ENCODE measurements around the gene LRFN5.
"Not testable (repeated sequence)": the region's sequence is repeated elsewhere in the genome, so short reads cannot be mapped to it uniquely, and the experiment has no call there.

LRFN5 gene

DNA sequence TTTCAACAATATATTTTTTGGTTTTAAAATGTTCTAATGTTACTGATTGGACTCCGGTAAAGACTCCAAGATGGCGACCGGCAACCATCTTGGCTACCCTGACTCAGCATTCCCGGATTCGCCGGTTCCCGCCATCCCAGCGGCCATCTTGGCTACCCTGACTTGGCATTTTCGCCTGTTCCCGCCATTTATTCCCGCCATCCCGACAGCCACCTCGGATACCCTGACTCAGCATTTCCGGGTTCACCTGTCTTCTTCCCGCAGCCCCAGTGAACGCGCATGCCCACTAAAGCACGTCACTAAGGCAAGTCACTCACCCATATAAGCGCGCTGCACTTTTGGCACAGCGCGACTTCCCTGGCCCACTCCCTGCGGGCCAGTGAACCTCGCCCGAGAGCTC lies 9.0 kb upstream of the LRFN5 start:
- Mint-ChIP-seq H3K9me3 (no peaks in the 10 kb centered on the region), H3K36me3 (ENCODE audit: low read depth) (peaks cover 20% of the 10 kb centered on the region), H3K4me3 (no peak overlapping the region), H3K27ac (no peak overlapping the region), H3K27me3 (ENCODE audit: low read depth) (no peaks in the 10 kb centered on the region), H3K4me1 (peaks cover 19% of the 10 kb centered on the region)
- TF ChIP-seq, protein P1, sequence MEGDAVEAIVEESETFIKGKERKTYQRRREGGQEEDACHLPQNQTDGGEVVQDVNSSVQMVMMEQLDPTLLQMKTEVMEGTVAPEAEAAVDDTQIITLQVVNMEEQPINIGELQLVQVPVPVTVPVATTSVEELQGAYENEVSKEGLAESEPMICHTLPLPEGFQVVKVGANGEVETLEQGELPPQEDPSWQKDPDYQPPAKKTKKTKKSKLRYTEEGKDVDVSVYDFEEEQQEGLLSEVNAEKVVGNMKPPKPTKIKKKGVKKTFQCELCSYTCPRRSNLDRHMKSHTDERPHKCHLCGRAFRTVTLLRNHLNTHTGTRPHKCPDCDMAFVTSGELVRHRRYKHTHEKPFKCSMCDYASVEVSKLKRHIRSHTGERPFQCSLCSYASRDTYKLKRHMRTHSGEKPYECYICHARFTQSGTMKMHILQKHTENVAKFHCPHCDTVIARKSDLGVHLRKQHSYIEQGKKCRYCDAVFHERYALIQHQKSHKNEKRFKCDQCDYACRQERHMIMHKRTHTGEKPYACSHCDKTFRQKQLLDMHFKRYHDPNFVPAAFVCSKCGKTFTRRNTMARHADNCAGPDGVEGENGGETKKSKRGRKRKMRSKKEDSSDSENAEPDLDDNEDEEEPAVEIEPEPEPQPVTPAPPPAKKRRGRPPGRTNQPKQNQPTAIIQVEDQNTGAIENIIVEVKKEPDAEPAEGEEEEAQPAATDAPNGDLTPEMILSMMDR (IDR thresholded peaks at IDR 0.05; ENCODE audit: unreplicated experiment in 3 of 3): no peak

DNA sequence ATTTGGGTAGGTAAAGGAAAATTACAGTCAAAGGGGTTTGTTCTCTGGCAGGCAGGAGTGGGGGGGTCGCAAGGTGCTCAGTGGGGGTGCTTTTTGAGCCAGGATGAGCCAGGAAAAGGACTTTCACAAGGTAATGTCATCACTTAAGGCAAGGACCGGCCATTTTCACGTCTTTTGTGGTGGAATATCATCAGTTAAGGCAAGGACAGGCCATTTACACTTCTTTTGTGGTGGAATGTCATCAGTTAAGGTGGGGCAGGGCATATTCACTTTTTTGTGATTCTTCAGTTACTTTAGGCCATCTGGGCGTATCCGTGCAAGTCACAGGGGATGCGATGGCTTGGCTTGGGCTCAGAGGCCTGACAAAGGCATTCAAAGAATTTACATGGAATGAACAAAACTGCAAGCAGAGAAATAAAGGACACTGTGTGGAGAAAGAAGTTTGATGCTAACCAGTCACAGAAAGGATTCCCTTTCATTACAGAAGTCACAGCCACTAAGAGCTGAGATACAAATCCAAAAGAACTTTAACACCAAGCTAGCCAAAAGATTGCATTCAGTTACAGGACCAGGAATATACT lies 6.8 kb upstream of the LRFN5 start:
- H3K27me3 Mint-ChIP-seq (ENCODE audit: low read depth); H3K27ac Mint-ChIP-seq; H3K9me3 Mint-ChIP-seq: not testable (repeated sequence)
- Mint-ChIP-seq H3K36me3 (ENCODE audit: low read depth) (peaks cover 15% of the 10 kb centered on the region), H3K4me1 (peaks cover 28% of the 10 kb centered on the region), H3K4me3 (peak overlapping the region; percentile 27 to 44 (median 39))

DNA sequence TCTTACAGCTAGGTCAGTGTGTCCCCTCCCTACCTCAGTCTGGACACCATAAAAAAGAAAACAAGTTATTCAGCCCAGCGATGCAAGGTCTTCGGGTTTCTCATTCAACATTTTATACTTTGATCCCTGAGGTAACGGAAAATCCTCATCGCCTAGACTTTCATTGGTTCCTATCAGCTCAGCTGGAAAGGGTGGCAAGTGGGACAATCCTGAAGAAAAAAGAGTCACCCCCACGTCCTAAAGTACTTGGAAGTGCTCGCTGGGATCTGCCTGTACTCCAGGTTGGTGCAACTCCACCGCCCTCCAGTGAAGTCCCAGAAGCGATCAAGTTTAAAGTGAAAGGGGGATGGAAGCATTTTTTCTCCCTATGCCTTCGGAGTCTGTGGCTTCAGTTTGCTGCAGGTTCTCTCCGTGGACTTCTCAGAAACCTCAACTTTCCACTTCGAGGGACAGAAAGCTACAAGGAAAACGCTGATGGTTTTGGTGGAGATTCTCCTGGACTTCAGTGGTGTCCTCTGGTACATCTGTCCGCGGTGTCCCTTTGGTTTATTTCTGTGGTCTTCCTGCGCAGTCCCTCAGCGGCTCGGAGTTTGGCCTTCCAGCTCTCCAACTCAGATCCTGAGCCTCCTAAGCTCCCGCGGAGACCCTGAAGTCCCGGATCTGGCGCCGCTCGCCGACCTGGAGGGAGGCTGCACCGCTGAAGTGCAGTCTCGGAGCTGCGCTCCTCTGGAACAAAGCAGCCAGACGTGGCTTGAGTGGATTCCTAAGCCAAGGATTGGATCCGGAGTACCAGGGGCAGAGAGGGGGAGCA lies 1.8 kb upstream of the LRFN5 start:
- H3K4me3 Mint-ChIP-seq: peak overlapping the region; percentile 89 to 94 (median 92)
- H3K4me1 Mint-ChIP-seq: peaks cover 36% of the 10 kb centered on the region
- H3K27me3 Mint-ChIP-seq (ENCODE audit: low read depth): peaks cover 28% of the 10 kb centered on the region
- peaks cover 7% of the 10 kb centered on the region for H3K36me3 Mint-ChIP-seq (ENCODE audit: low read depth)
- H3K9me3 Mint-ChIP-seq: no peaks in the 10 kb centered on the region
- TF ChIP-seq, protein P1 (IDR thresholded peaks at IDR 0.05; ENCODE audit: unreplicated experiment in 3 of 3): no peak
- peak overlapping the region; percentile 94 to 98 (median 95) for H3K27ac Mint-ChIP-seq

DNA sequence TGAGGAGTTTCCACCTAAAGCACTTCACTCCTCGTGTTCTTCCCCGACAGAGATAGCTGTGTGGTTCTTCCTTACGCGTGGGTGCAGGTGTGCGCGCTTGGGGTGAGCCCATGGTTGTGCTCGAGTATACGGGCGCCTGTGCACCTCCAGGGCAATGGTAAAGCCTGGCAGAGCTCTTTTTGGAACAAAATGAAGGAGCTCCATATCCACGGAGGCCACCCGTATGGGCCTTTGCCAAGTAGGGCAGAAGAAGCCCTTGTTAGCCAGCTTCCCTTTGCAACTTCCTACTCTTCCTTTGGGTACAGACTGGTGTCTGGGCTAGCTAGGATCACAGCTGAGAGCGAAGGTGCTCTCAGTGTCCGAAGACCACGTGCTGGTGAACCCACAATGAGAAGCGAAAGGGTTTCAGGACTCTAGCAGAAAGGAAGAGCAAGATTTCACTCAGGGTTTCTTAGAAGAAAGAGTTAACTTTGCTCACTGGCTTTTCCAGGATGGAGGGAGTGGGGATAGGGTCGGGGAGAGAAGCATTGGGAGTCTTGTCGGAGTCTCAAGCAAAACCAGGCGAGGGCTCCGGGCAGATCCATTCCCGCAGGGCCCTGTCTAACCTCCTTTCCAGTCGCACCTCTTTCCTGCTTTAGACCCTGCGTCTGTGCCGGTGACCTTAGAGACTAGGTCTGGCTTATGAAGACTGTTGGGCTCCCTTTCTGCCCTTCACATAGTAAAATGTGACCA lies 960 bp upstream of the LRFN5 start:
- H3K9me3 Mint-ChIP-seq: no peaks in the 10 kb centered on the region
- TF ChIP-seq, protein P1 (IDR thresholded peaks at IDR 0.05; ENCODE audit: unreplicated experiment in 3 of 3): no peak
- H3K36me3 Mint-ChIP-seq (ENCODE audit: low read depth): peaks cover under 1% of the 10 kb centered on the region
- H3K4me1 Mint-ChIP-seq: peaks cover 34% of the 10 kb centered on the region
- H3K27ac Mint-ChIP-seq: peak overlapping the region; percentile 94 to 98 (median 95)
- H3K4me3 Mint-ChIP-seq: peak overlapping the region; percentile 89 to 94 (median 92)
- H3K27me3 Mint-ChIP-seq (ENCODE audit: low read depth): peaks cover 33% of the 10 kb centered on the region

DNA sequence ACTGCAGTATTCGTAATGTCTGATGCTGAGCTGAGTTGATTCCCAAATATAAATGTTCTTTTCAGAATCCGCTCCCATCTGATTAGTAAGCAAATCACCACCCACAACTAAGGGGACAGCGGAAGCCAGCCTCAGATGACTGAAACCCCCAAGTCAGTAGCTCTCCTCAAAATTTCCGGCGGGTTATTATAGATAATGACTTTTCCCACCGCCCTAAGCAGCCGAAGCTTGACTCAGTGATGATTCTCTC lies 469 bp upstream of the LRFN5 start:
- H3K4me1 Mint-ChIP-seq: peaks cover 33% of the 10 kb centered on the region
- TF ChIP-seq, protein P1 (IDR thresholded peaks at IDR 0.05; ENCODE audit: unreplicated experiment in 3 of 3): no peak

DNA sequence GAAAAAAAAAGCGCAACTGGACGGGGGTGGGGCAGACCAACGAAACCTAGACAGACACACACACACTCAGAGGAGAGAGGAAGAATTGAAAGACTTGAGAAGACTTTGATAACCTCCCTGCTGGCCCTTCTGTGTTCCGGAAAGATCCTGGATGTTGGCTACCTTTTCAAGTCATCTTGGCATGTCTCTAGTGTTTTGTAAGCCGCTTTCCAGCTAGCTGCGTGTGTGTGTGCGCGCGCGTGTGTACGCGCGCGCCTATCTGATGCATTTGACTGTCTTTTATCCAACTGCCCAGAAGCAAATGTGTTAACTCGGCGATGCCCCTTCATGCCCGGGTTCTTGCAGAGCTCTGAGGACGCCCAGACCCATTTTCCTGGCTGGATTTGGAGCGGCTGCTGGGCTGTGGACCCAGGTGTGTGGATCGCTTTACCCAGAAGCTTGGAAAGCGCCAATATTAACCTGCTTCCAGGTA lies 664 bp downstream of the LRFN5 start:
- TF ChIP-seq, protein P1 (IDR thresholded peaks at IDR 0.05; ENCODE audit: unreplicated experiment in 3 of 3): no peak
- H3K9me3 Mint-ChIP-seq: no peaks in the 10 kb centered on the region
- H3K27ac Mint-ChIP-seq: peak overlapping the region; percentile 86 to 98 (median 94)
- peaks cover 32% of the 10 kb centered on the region for H3K4me1 Mint-ChIP-seq
- H3K27me3 Mint-ChIP-seq (ENCODE audit: low read depth): peaks cover 46% of the 10 kb centered on the region
- H3K36me3 Mint-ChIP-seq (ENCODE audit: low read depth): no peaks in the 10 kb centered on the region
- peak overlapping the region; percentile 94 to 97 (median 96) for H3K4me3 Mint-ChIP-seq

More for the DNA sequence above, 469 bp upstream of the LRFN5 start:
- peaks cover 38% of the 10 kb centered on the region for H3K27me3 Mint-ChIP-seq (ENCODE audit: low read depth)
- no peaks in the 10 kb centered on the region for H3K9me3 Mint-ChIP-seq
- H3K27ac Mint-ChIP-seq: peak overlapping the region; percentile 94 to 98 (median 95)
- H3K4me3 Mint-ChIP-seq: peak overlapping the region; percentile 89 to 94 (median 92)
- no peaks in the 10 kb centered on the region for H3K36me3 Mint-ChIP-seq (ENCODE audit: low read depth)

All from nephron (organoid).